Ascending aorta (tissue), 2 donors: Measurements from ENCODE around the gene TXNRD1. TPM values are rescaled to one million over a fixed set of nuclear protein-coding genes. Genes with fewer than 3 reads are reported as not detected.

Source experiments
- DNase-seq, 2 donors: peaks; one replicate each; pipeline ENCODE4 v3.0.0-alpha.2; 2019; ENCODE audit warnings: low spot score in 2 of 2
- H3K27ac ChIP-seq, 2 donors: fragments of 200-600 bp; sonication (generic); one replicate each; pipeline ENCODE4 v1.5.1; 2016 to 2017; ENCODE audit warnings: mild to moderate bottlenecking in 1 of 2
- H3K27me3 ChIP-seq: fragments of 200-600 bp; sonication (generic); one replicate; pipeline ENCODE4 v1.5.1; 2017
- H3K36me3 ChIP-seq, 2 donors: fragments of 200-600 bp; sonication (generic); one replicate each; pipeline ENCODE4 v1.5.1; 2016
- H3K4me1 ChIP-seq, 2 donors: fragments of 200-600 bp; sonication (generic); one replicate each; pipeline ENCODE4 v1.5.1; 2016 to 2017; ENCODE audit warnings: mild to moderate bottlenecking in 1 of 2
- H3K4me3 ChIP-seq, 2 donors: fragments of 200-600 bp; sonication (generic); one replicate each; pipeline ENCODE4 v1.5.1; 2016 to 2017; ENCODE audit warnings: mild to moderate bottlenecking in 1 of 2
- H3K9me3 ChIP-seq, 2 donors: fragments of 200-600 bp; sonication (generic); one replicate each; pipeline ENCODE4 v1.5.1; 2016
- intact Hi-C: fragments of 100-400 bp; cut with DNase I; formaldehyde crosslinking; loops from one replicate; pipeline ENCODE4 v1.15.1; 2023
- total RNA-seq: library from RNA; depleted of rRNA; stranded (reverse); fragments of >200 nt; gene quantifications from one replicate; pipeline ENCODE4 v1.1.0, GENCODE V29; 2016
- TF ChIP-seq, protein P1 (sequence below), 3 experiments: fragments of 200-600 bp in 2 of 3; fragments of 450-650 bp in 1 of 3; sonication (generic) in 2 of 3; IDR thresholded peaks; one replicate each; pipeline ENCODE4 v1.5.1; 2016 to 2019; ENCODE audit warnings: antibody characterized with exemption in 3 of 3, mild to moderate bottlenecking in 1 of 3, moderate library complexity in 1 of 3

TXNRD1 gene
- total RNA-seq, 1 donor from 2014 or later, result 67.4 TPM

DNA sequence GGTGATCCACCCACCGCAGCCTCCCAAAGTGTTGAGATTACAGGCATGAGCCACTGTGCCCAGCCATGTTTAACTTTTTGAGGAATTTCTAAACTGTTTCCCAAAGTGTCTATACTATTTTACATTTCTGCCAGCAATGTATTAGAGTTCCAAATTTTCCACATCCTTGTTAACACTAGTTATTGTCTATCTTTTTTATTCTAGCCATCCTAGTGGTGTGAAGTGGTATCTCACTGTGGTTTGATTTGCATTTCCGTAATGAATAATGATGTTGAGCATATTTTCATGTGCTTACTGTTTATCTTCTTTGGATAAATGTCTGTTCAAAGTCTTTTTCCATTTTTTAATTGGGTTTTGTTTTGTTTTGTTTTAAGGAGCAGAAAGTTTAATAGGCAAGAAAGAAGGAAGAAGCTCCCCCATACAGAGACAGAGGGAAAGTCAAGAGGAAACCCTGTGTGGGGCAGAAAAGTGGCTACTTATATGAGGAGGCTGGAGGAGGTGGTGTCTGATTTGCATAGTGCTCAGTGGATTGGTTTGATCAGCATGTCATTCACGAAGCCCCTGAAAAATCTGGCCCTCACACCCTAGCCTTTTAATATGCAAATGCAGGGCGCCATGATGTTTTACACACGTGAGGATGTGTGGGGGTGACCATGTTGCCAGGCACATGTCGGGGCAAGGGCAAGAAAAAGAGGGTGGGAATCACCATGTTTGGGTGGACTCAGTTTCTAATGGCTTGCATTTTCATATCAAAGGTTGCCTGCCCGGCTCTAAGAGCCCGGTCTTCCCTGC, 14.9 kb downstream of the TXNRD1 start:
- Histone ChIP-seq H3K27ac (no peak overlapping the region), H3K36me3 (no peaks in the 10 kb centered on the region), H3K9me3 (peaks cover 10 to 38% of the 10 kb centered on the region in 2 donors), H3K4me3 (no peak overlapping the region), H3K27me3 (no peaks in the 10 kb centered on the region), H3K4me1 (peaks cover 0 to 4% of the 10 kb centered on the region in 2 donors)
- TF ChIP-seq, protein P1, sequence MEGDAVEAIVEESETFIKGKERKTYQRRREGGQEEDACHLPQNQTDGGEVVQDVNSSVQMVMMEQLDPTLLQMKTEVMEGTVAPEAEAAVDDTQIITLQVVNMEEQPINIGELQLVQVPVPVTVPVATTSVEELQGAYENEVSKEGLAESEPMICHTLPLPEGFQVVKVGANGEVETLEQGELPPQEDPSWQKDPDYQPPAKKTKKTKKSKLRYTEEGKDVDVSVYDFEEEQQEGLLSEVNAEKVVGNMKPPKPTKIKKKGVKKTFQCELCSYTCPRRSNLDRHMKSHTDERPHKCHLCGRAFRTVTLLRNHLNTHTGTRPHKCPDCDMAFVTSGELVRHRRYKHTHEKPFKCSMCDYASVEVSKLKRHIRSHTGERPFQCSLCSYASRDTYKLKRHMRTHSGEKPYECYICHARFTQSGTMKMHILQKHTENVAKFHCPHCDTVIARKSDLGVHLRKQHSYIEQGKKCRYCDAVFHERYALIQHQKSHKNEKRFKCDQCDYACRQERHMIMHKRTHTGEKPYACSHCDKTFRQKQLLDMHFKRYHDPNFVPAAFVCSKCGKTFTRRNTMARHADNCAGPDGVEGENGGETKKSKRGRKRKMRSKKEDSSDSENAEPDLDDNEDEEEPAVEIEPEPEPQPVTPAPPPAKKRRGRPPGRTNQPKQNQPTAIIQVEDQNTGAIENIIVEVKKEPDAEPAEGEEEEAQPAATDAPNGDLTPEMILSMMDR (IDR thresholded peaks at IDR 0.05), result no peak
- no peak for DNase-seq
- intact Hi-C loops, result no loop called here

DNA sequence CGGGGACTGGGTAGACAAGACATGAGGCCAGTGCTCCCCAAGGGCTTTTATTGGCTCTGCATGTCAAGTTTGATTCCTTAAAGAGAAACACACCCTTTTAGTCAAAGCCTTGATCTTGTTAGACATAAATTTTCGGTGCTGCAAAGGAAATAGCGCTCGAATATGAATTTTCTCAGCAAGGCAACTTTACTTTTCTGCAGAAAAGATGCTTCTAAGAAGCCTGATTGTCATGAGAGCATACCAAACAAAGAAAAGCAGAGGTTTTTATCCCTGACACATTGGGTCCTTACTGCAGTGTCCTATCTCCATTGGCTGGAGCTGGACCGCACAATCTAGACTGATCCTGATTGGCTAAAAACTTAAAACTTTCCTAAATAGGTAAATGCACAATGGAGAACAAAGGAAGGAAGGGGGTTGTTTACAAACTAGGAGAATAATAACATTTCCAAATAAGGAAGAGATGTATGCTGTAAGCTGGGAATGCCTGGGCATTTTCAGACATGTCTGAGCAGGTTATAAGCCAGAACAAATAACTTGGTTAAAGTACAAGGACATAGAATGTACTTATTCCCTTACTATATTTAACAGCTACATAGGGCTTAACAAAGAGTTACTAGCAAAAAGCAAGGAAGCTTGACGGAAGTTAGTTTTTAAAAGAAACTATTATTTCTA, 17.2 kb downstream of the TXNRD1 start:
- no peak overlapping the region for H3K27ac ChIP-seq
- H3K4me3 ChIP-seq, result no peak overlapping the region
- intact Hi-C loops, result no loop called here
- H3K27me3 ChIP-seq, result no peaks in the 10 kb centered on the region
- peaks cover 20 to 48% of the 10 kb centered on the region in 2 donors for H3K9me3 ChIP-seq
- TF ChIP-seq, protein P1 (IDR thresholded peaks at IDR 0.05), result no peak
- no peaks in the 10 kb centered on the region for H3K36me3 ChIP-seq
- no peaks in the 10 kb centered on the region for H3K4me1 ChIP-seq
- no peak for DNase-seq

DNA sequence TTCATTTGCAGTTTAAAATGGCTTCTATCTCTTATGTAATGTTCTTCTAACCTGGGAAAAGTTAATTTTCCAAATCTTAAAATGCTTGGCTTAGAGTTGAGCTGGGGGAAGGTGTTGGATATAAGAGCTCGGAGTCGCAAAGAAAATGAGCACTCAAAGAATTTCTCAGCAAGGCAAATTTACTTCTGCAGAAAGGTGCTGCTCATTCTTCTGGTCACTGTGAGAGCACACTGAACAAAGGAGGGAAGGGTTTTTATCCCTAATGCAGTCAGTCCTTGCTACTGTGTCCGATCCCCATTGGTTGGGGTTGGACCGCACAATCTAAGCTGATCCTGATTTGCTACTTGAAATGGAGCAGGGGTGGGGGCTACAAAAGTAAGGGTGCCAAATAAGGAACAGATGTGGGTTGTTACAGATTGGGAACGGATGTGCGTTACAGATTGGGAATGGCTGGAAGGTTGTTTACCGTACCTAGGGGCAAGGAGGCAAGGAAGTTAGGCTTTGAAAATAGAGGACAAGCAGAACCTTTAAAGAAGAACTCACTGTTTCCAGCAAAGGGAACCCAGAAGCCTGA, 19.4 kb downstream of the TXNRD1 start:
- Histone ChIP-seq H3K27ac (no peak overlapping the region), H3K4me3 (no peak overlapping the region), H3K36me3 (no peaks in the 10 kb centered on the region), H3K9me3 (peaks cover 20 to 48% of the 10 kb centered on the region in 2 donors), H3K27me3 (no peaks in the 10 kb centered on the region), H3K4me1 (no peaks in the 10 kb centered on the region)
- TF ChIP-seq, protein P1 (IDR thresholded peaks at IDR 0.05), result no peak
- intact Hi-C loops, result no loop called here
- DNase-seq, result no peak

DNA sequence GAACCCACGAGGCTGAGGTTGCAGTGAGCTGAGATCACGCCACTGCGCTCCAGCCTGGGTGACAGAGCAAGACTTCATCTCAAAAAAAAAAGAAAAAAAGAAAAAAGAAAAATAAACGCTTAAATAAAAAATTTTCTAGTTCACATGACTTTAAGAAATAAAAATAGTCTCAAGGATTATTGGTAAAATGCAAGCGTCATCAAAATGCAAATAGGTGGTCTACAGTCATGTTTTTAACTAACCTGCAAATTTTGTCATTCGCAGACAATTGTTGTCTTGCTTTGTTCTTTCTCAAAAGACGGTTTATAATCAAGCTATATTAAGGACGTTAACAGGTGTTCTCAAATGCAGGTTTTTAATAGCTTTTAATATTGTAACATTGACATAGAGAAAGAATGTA, 22.4 kb downstream of the TXNRD1 start:
- no peak for DNase-seq
- peaks cover 20 to 34% of the 10 kb centered on the region in 2 donors for H3K9me3 ChIP-seq
- TF ChIP-seq, protein P1 (IDR thresholded peaks at IDR 0.05), result no peak
- no peak overlapping the region for H3K4me3 ChIP-seq
- no peak overlapping the region for H3K27ac ChIP-seq
- no peaks in the 10 kb centered on the region for H3K27me3 ChIP-seq
- intact Hi-C loops, result no loop called here
- no peaks in the 10 kb centered on the region for H3K36me3 ChIP-seq
- H3K4me1 ChIP-seq, result no peaks in the 10 kb centered on the region

DNA sequence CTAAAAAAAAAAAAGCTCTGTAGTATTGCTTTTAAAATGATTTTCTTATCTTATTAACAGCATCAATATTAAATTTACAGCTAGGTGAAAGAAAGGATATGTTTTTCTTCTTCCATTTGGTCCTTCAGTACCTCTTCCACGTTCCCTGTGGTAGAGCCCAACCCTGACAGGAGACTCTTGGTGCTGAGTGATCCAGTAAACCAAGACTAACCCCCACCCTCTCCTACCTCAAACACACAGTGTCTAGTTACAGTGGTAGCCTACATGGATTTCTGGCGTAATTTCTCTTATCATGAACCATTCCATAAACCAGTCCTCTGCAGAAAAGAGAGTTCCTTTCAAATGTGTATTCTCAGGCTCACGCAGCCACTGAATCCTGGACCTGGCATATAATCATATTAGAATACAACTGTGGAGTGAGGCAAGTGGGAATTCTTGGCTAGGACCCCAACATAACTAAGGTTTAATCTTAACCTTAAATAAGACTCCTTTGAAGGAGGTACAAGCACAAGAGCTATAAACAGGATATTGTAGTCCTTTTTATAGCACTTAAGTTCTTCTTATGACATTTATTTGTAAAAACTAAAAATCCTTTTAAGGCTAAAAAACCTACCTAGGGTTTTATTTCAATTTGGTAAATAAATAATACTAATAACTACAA, 27.1 kb downstream of the TXNRD1 start:
- DNase-seq, result no peak
- Histone ChIP-seq H3K9me3 (no peaks in the 10 kb centered on the region), H3K4me3 (no peak overlapping the region), H3K27ac (no peak overlapping the region), H3K4me1 (no peaks in the 10 kb centered on the region), H3K36me3 (no peaks in the 10 kb centered on the region), H3K27me3 (no peaks in the 10 kb centered on the region)
- intact Hi-C loops, result no loop called here
- TF ChIP-seq, protein P1 (IDR thresholded peaks at IDR 0.05), result no peak
